ENCODE data around the gene LARGE1. TPM values are rescaled to one million over a fixed set of nuclear protein-coding genes. Genes with fewer than 3 reads are reported as not detected.

LARGE1 gene
- total and polyA plus RNA-seq, 2 of the 4 experiments (the other 2 are of a cell fraction), result 6.2 to 12.4 TPM

GRCh38 chr22:33303099-33303498 is 617.2 kb downstream of the LARGE1 start:
- ATAC-seq (ENCODE audit: low read depth), result no peak
- no peak overlapping the region for H2BK20ac ChIP-seq (ENCODE audit: low read depth, low read length)
- H2BK5ac ChIP-seq (ENCODE audit: low read depth, low read length, poor library complexity, severe bottlenecking), result no peak overlapping the region
- H2BK120ac ChIP-seq (ENCODE audit: low read depth, low read length), result no peak overlapping the region
- no peak for DNase-seq
- TF ChIP-seq RFX5 (IDR thresholded peaks at IDR 0.05; ENCODE audit: low read depth, low read length) (no peak), FOS (IDR thresholded peaks at IDR 0.05; ENCODE audit: low read depth, low read length) (no peak)
- no peak overlapping the region for H3K27ac ChIP-seq (ENCODE audit: insufficient read depth, low read length)
- ChIA-PET POLR2A (ENCODE audit: unreplicated experiment) (no interaction called here), CTCF (no interaction called here)
- H2AK9ac ChIP-seq (replicated peaks; ENCODE audit: low read depth, low read length, poor library complexity), result no peak overlapping the region
- no peaks in the 10 kb centered on the region for H3K27me3 ChIP-seq (ENCODE audit: control insufficient read depth, insufficient read depth, low read length)
- no peaks in the 10 kb centered on the region for H3K4me1 ChIP-seq (ENCODE audit: control insufficient read depth, insufficient read depth, low read length)
- H3K14ac ChIP-seq (replicated peaks; ENCODE audit: low read depth, low read length), result no peak overlapping the region
- H3K4ac ChIP-seq (ENCODE audit: low read depth, low read length), result no peak overlapping the region
- H4K8ac ChIP-seq (ENCODE audit: low read depth in 2 of 2, low read length in 2 of 2), result no peak overlapping the region
- no peak overlapping the region for H3K23ac ChIP-seq (ENCODE audit: low read depth, low read length)
- no TSS peak for BruUV-seq (replicated peaks)
- peaks cover 2% of the 10 kb centered on the region; the same call in 1 of the 2 replicates for H3K36me3 ChIP-seq (ENCODE audit: control insufficient read depth, insufficient read depth, low read length)
- H3K56ac ChIP-seq (ENCODE audit: extremely low read depth, insufficient read depth, low read length), result no peak overlapping the region
- in situ Hi-C loops (cut with MboI; ENCODE audit: low sequenced_read_pairs) (loop anchor here (5.0 to 10.0 kb wide), 3 partner anchors 274 to 1852 kb away; no protein-coding TSS in a partner anchor), dilution Hi-C loops (cut with HindIII; ENCODE audit: low sequenced_read_pairs, unreplicated experiment) (no loop called here), intact Hi-C loops (cut with micrococcal nuclease) (loop anchor here (5.0 kb wide), 3 partner anchors 164 to 1719 kb away; no protein-coding TSS in a partner anchor)
- WGBS, 2 experiments (ENCODE audit: extremely low coverage in 2 of 2, insufficient read length in 1 of 2), result no CpG with 5 or more reads among the region's 9 CpGs
- no peaks in the 10 kb centered on the region; the same call in 1 of the 2 replicates for H3K9me1 ChIP-seq (ENCODE audit: insufficient read depth, low read length)
- no peak overlapping the region for H2AFZ ChIP-seq (replicated peaks; ENCODE audit: low read length, poor library complexity)
- H3K4me2 ChIP-seq (ENCODE audit: low read depth, low read length), result no peak overlapping the region
- H3K18ac ChIP-seq (ENCODE audit: low read depth, low read length), result no peak overlapping the region
- no peaks in the 10 kb centered on the region for H3K9me3 ChIP-seq (ENCODE audit: control insufficient read depth, insufficient read depth, low read length)
- no peak overlapping the region for H3K4me3 ChIP-seq (ENCODE audit: insufficient read depth, low read depth, low read length)
- no peak overlapping the region for H4K5ac ChIP-seq (ENCODE audit: low read depth, low read length)
- H3K79me1 ChIP-seq (ENCODE audit: low read depth in 1 of 2, low read length in 2 of 2), result no peaks in the 10 kb centered on the region
- no peak overlapping the region for H2BK15ac ChIP-seq (ENCODE audit: low read depth, low read length)
- no peak overlapping the region for H3K9ac ChIP-seq (ENCODE audit: low read depth, low read length)
- H4K20me1 ChIP-seq (ENCODE audit: insufficient read depth, low read length), result no peaks in the 10 kb centered on the region; the same call in 1 of the 2 replicates
- H4K91ac ChIP-seq (ENCODE audit: insufficient read depth, low read depth, low read length), result no peak overlapping the region
- H2AK5ac ChIP-seq (ENCODE audit: low read depth, low read length), result no peak overlapping the region

All from IMR-90 (cell line).